ENCODE measurements around the gene DPYD.

- TF ChIP-seq CTCF (IDR thresholded peaks at IDR 0.05; ENCODE audit: insufficient read depth, low read length, poor library complexity, severe bottlenecking) (no peak), EZH2phosphoT487 (conservative IDR thresholded peaks at IDR 0.05; ENCODE audit: low read length) (no peak)
These were observed 662.2 kb downstream of the DPYD start for GRCh38 chr1:97258597-97258996.

Measured in SU-DHL-6 (cell line).